Keratinocyte (primary cell): ENCODE results near the gene USP54. TPM values are rescaled to one million over a fixed set of nuclear protein-coding genes. Genes with fewer than 3 reads are reported as not detected.

ENCODE experiments used
- DNase-seq: peaks from one replicate; pipeline ENCODE4 v3.0.0-alpha.2; 2011; ENCODE audit warnings: low read depth, missing footprints, low spot score
- FAIRE-seq: peaks from 2 replicates; lab custom pipeline; 2011; peaks lifted over from hg19 to GRCh38; lab: Jason Lieb, UNC
- H2AFZ ChIP-seq: 2 replicates; pipeline ENCODE4 v1.6.0; 2012; ENCODE audit warnings: low read length, control low read depth, inconsistent platforms; ENCODE audit not compliant: control insufficient read depth
- H3K27ac ChIP-seq: 2 replicates; pipeline ENCODE4 v1.5.1; 2011; ENCODE audit warnings: low read length; ENCODE audit not compliant: control insufficient read depth, insufficient read depth
- H3K27me3 ChIP-seq: 3 replicates; pipeline ENCODE4 v1.6.0; 2011; ENCODE audit warnings: low read length; ENCODE audit not compliant: control insufficient read depth, insufficient read depth; ENCODE audit errors: extremely low read depth
- H3K36me3 ChIP-seq, 2 experiments: 2 replicates in 1 of 2; 3 replicates in 1 of 2; pipeline ENCODE4 v1.5.1; 2011; ENCODE audit warnings: low read length in 2 of 2, mild to moderate bottlenecking in 1 of 2; ENCODE audit not compliant: control insufficient read depth in 2 of 2, insufficient read depth in 2 of 2; ENCODE audit errors: extremely low read depth in 1 of 2
- H3K4me1 ChIP-seq: 3 replicates; pipeline ENCODE4 v1.5.1; 2011; ENCODE audit warnings: low read length; ENCODE audit not compliant: control insufficient read depth, insufficient read depth; ENCODE audit errors: extremely low read depth
- H3K4me2 ChIP-seq: 3 replicates; pipeline ENCODE4 v1.6.0; 2011; ENCODE audit warnings: low read depth, low read length; ENCODE audit not compliant: control insufficient read depth, insufficient read depth; ENCODE audit errors: extremely low read depth
- H3K4me3 ChIP-seq, 3 experiments: fragments of 200-600 bp in 1 of 3; sonication (generic) in 1 of 3; 2 replicates in 2 of 3; 3 replicates in 1 of 3; pipeline ENCODE4 v1.5.1; 2011 to 2016; ENCODE audit warnings: low read length in 3 of 3, mild to moderate bottlenecking in 3 of 3, control low read depth in 2 of 3, inconsistent platforms in 1 of 3, low read depth in 1 of 3, mixed read lengths in 1 of 3, mixed run types in 1 of 3, moderate library complexity in 1 of 3; ENCODE audit not compliant: control insufficient read depth in 2 of 3, insufficient read depth in 2 of 3; ENCODE audit errors: extremely low read depth in 1 of 3
- H3K79me2 ChIP-seq: 2 replicates; pipeline ENCODE4 v1.6.0; 2012; ENCODE audit warnings: low read length; ENCODE audit not compliant: control insufficient read depth, insufficient read depth
- H3K9ac ChIP-seq: 3 replicates; pipeline ENCODE4 v1.6.0; 2011; ENCODE audit warnings: low read length; ENCODE audit not compliant: control insufficient read depth, insufficient read depth; ENCODE audit errors: extremely low read depth
- H3K9me1 ChIP-seq: 3 replicates; pipeline ENCODE4 v1.6.0; 2011; ENCODE audit warnings: low read length; ENCODE audit not compliant: control insufficient read depth, insufficient read depth; ENCODE audit errors: extremely low read depth
- H3K9me3 ChIP-seq: 2 replicates; pipeline ENCODE4 v1.5.1; 2012; ENCODE audit warnings: low read depth, low read length; ENCODE audit not compliant: control insufficient read depth
- H4K20me1 ChIP-seq: 3 replicates; pipeline ENCODE4 v1.6.0; 2011; ENCODE audit warnings: low read length; ENCODE audit not compliant: control insufficient read depth, insufficient read depth; ENCODE audit errors: extremely low read depth
- CTCF ChIP-seq, 3 experiments: IDR thresholded peaks in 1 of 3; conservative IDR thresholded peaks in 1 of 3; optimal IDR thresholded peaks in 1 of 3; 2 replicates in 2 of 3; 3 replicates in 1 of 3; pipeline versions ENCODE3 to v1.5.1; 2011; ENCODE audit warnings: low read length in 3 of 3, mild to moderate bottlenecking in 3 of 3, moderate library complexity in 2 of 3, control low read depth in 1 of 3, inconsistent platforms in 1 of 3; ENCODE audit not compliant: insufficient read depth in 2 of 3; ENCODE audit errors: extremely low read depth in 1 of 3
- EZH2 ChIP-seq: IDR thresholded peaks from one replicate; pipeline ENCODE4 v1.6.1; 2012; ENCODE audit warnings: inconsistent platforms, mild to moderate bottlenecking, low read length, moderate library complexity
- dilution Hi-C: fragments of 300-500 bp; cut with MboI; formaldehyde crosslinking; loops from one replicate; pipeline ENCODE4 v1.7.0; 2020; ENCODE audit warnings: low sequenced_read_pairs; ENCODE audit not compliant: extremely low pct_ligation_motif_present
- polyA plus RNA-seq, 5 experiments: library from polyadenylated mRNA; depleted of rRNA in 3 of 5; stranded (reverse) in 3 of 5; stranded (forward) in 1 of 5; unstranded in 1 of 5; fragments of >200 nt; gene quantifications; 1 replicate in 1 of 5; 2 replicates in 3 of 5; 3 replicates in 1 of 5; pipeline versions ENCODE4 v1.2.1 to v1.2.3, GENCODE V29; 2011 to 2012; ENCODE audit warnings: missing spikeins in 2 of 5, low read depth in 1 of 5, low replicate concordance in 1 of 5

The USP54 gene
- polyA plus RNA-seq, 1 donor (not counting 4 experiments of a cell fraction or from before 2014, with no cell fraction given): 7.6 TPM

DNA sequence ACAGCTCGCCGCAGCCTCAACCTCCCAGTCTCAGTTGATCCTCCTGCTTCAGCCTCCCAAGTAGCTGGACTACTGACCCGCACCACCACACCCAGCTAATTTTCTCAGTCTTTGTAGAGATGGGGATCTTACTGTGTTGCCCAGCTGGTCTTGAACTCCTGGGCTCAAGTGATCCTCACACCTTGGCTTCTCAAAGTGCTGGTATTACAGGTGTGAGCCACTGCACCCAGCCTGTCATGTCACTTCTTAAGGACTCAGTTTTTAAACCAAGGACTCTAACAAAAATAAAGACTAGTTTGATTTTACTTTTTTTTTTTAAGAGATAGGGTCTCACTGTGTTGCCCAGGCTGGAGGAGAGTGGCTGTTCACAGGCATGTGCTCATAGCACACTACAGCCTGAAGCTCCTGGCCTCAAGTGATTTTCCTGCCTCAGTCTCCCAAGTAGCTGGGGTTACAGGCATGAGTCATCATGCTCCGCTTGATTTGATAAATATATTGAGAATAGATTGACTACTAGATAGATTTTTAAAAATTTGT, 78.9 kb downstream of the USP54 start:
- no peaks in the 10 kb centered on the region for H3K79me2 ChIP-seq
- DNase-seq: no peak
- TF ChIP-seq EZH2: no peak
- TF ChIP-seq CTCF (optimal IDR thresholded peaks at IDR 0.05 in 1 of 3, IDR thresholded peaks at IDR 0.05 in 1 of 3, conservative IDR thresholded peaks at IDR 0.05 in 1 of 3; ENCODE audit: extremely low read depth in 1 of 3, insufficient read depth in 2 of 3, low read length in 3 of 3): no peak
- FAIRE-seq: no peak
- H3K27me3 ChIP-seq: no peaks in the 10 kb centered on the region
- no peak overlapping the region for H3K27ac ChIP-seq
- no peaks in the 10 kb centered on the region for H3K9me3 ChIP-seq
- no peak overlapping the region for H3K4me2 ChIP-seq
- dilution Hi-C loops: no loop called here
- no peak overlapping the region for H3K9ac ChIP-seq
- no peak overlapping the region for H2AFZ ChIP-seq
- H3K4me1 ChIP-seq: peaks cover 2% of the 10 kb centered on the region
- no peaks in the 10 kb centered on the region for H3K36me3 ChIP-seq
- no peak overlapping the region for H3K4me3 ChIP-seq
- no peaks in the 10 kb centered on the region for H3K9me1 ChIP-seq
- H4K20me1 ChIP-seq: no peaks in the 10 kb centered on the region

GRCh38 chr10:73509695-73510094, 81.4 kb downstream of the USP54 start:
- no peak overlapping the region for H3K27ac ChIP-seq
- H3K4me2 ChIP-seq: no peak overlapping the region
- H3K36me3 ChIP-seq: no peaks in the 10 kb centered on the region
- no peak overlapping the region for H3K4me3 ChIP-seq
- dilution Hi-C loops: no loop called here
- no peak overlapping the region for H2AFZ ChIP-seq
- H3K9ac ChIP-seq: no peak overlapping the region
- no peaks in the 10 kb centered on the region for H3K9me3 ChIP-seq
- H4K20me1 ChIP-seq: no peaks in the 10 kb centered on the region
- no peak for FAIRE-seq
- H3K4me1 ChIP-seq: no peaks in the 10 kb centered on the region
- H3K27me3 ChIP-seq: no peaks in the 10 kb centered on the region
- DNase-seq: no peak
- TF ChIP-seq CTCF (optimal IDR thresholded peaks at IDR 0.05 in 1 of 3, IDR thresholded peaks at IDR 0.05 in 1 of 3, conservative IDR thresholded peaks at IDR 0.05 in 1 of 3; ENCODE audit: extremely low read depth in 1 of 3, insufficient read depth in 2 of 3, low read length in 3 of 3) (no peak), EZH2 (no peak)
- no peaks in the 10 kb centered on the region for H3K79me2 ChIP-seq
- no peaks in the 10 kb centered on the region for H3K9me1 ChIP-seq
